Type B pancreatic cell (in vitro differentiated cells): ENCODE results near the gene CACNA1S. TPM values are rescaled to one million over a fixed set of nuclear protein-coding genes. Genes with fewer than 3 reads are reported as not detected.

ENCODE experiments used
- DNase-seq: peaks from one replicate; pipeline ENCODE4 v3.0.0; 2021; ENCODE audit warnings: mixed read lengths; ENCODE audit not compliant: unreplicated experiment; ENCODE audit errors: extremely low spot score
- H3K27ac Mint-ChIP-seq: 2 replicates; pipeline ENCODE4 v1.8.0; 2021; ENCODE audit warnings: mild to moderate bottlenecking, mixed read lengths
- H3K27me3 Mint-ChIP-seq: 2 replicates; pipeline ENCODE4 v1.8.0; 2021; ENCODE audit warnings: mixed read lengths
- H3K36me3 Mint-ChIP-seq: 2 replicates; pipeline ENCODE4 v1.8.0; 2021; ENCODE audit warnings: mixed read lengths
- H3K4me1 Mint-ChIP-seq: one replicate; pipeline ENCODE4 v1.8.0; 2021; ENCODE audit warnings: mixed read lengths; ENCODE audit not compliant: unreplicated experiment
- H3K4me3 Mint-ChIP-seq: 2 replicates; pipeline ENCODE4 v1.8.0; 2021; ENCODE audit warnings: mild to moderate bottlenecking, mixed read lengths
- H3K9me3 Mint-ChIP-seq: 2 replicates; pipeline ENCODE4 v1.8.0; 2021; ENCODE audit warnings: mixed read lengths
- CTCF ChIP-seq: fragments of 200-600 bp; sonication (generic); conservative IDR thresholded peaks from 2 replicates; pipeline ENCODE4 v1.5.0; 2021; ENCODE audit warnings: antibody characterized with exemption, mild to moderate bottlenecking
- total RNA-seq: library from RNA; stranded (reverse); gene quantifications from 2 replicates; pipeline ENCODE4 v1.2.1, GENCODE V29; 2021; ENCODE audit warnings: low replicate concordance

CACNA1S gene
- total RNA-seq, 1 donor from 2014 or later, result 0.12 TPM

- Mint-ChIP-seq H3K27ac (no peak overlapping the region), H3K36me3 (no peaks in the 10 kb centered on the region), H3K27me3 (no peaks in the 10 kb centered on the region), H3K9me3 (no peaks in the 10 kb centered on the region), H3K4me3 (no peak overlapping the region), H3K4me1 (no peaks in the 10 kb centered on the region)
- no peak for DNase-seq
- no peak for TF ChIP-seq CTCF
These were observed 111.8 kb downstream of the CACNA1S start for GRCh38 chr1:201000391-201000790.

GRCh38 chr1:200999667-201000066 is 112.6 kb downstream of the CACNA1S start:
- H3K4me3 Mint-ChIP-seq, result no peak overlapping the region
- H3K9me3 Mint-ChIP-seq, result no peaks in the 10 kb centered on the region
- no peaks in the 10 kb centered on the region for H3K4me1 Mint-ChIP-seq
- no peaks in the 10 kb centered on the region for H3K36me3 Mint-ChIP-seq
- no peak for TF ChIP-seq CTCF
- no peak for DNase-seq
- no peaks in the 10 kb centered on the region for H3K27me3 Mint-ChIP-seq
- no peak overlapping the region for H3K27ac Mint-ChIP-seq

GRCh38 chr1:200998323-200998722 is 113.9 kb downstream of the CACNA1S start:
- Mint-ChIP-seq H3K9me3 (no peaks in the 10 kb centered on the region), H3K27me3 (no peaks in the 10 kb centered on the region), H3K27ac (no peak overlapping the region), H3K4me1 (no peaks in the 10 kb centered on the region), H3K4me3 (no peak overlapping the region), H3K36me3 (no peaks in the 10 kb centered on the region)
- no peak for DNase-seq
- no peak for TF ChIP-seq CTCF

- Mint-ChIP-seq H3K27ac (no peak overlapping the region), H3K36me3 (no peaks in the 10 kb centered on the region), H3K4me3 (no peak overlapping the region), H3K4me1 (no peaks in the 10 kb centered on the region), H3K9me3 (no peaks in the 10 kb centered on the region), H3K27me3 (no peaks in the 10 kb centered on the region)
- TF ChIP-seq CTCF, result no peak
- DNase-seq, result no peak
These were observed 119.7 kb downstream of the CACNA1S start for GRCh38 chr1:200992382-200993048.

- Mint-ChIP-seq H3K27me3 (no peaks in the 10 kb centered on the region), H3K27ac (no peak overlapping the region), H3K4me1 (no peaks in the 10 kb centered on the region), H3K36me3 (no peaks in the 10 kb centered on the region), H3K9me3 (no peaks in the 10 kb centered on the region), H3K4me3 (no peak overlapping the region)
- TF ChIP-seq CTCF, result no peak
- no peak for DNase-seq
These were observed 121.1 kb downstream of the CACNA1S start for GRCh38 chr1:200991097-200991614.

- H3K4me1 Mint-ChIP-seq, result no peaks in the 10 kb centered on the region
- no peak overlapping the region for H3K4me3 Mint-ChIP-seq
- no peak for DNase-seq
- TF ChIP-seq CTCF, result no peak
- H3K36me3 Mint-ChIP-seq, result no peaks in the 10 kb centered on the region
- H3K9me3 Mint-ChIP-seq, result no peaks in the 10 kb centered on the region
- no peaks in the 10 kb centered on the region for H3K27me3 Mint-ChIP-seq
- H3K27ac Mint-ChIP-seq, result no peak overlapping the region
These were observed 122.1 kb downstream of the CACNA1S start for GRCh38 chr1:200990114-200990513.
